H9 (cell line): ENCODE data around the gene PHLDA2. TPM values are rescaled to one million over a fixed set of nuclear protein-coding genes. Genes with fewer than 3 reads are reported as not detected.
A peak's percentile ranks its signal among the peaks of the same experiment; 100 is the strongest.

Source experiments
- DNase-seq: peaks from one replicate; pipeline ENCODE4 v3.0.0-alpha.2; 2017
- H2AFZ ChIP-seq: one replicate; pipeline ENCODE4 v1.6.1; 2013; ENCODE audit warnings: mild to moderate bottlenecking, low read length, control low read depth, moderate library complexity
- H2AK5ac ChIP-seq: 2 replicates; pipeline ENCODE4 v1.6.1; 2013; ENCODE audit warnings: low read length, control low read depth, mixed read lengths; ENCODE audit not compliant: insufficient read length
- H2BK120ac ChIP-seq: one replicate; pipeline ENCODE4 v1.6.1; 2013; ENCODE audit warnings: low read depth, mild to moderate bottlenecking, low read length, control low read depth, inconsistent platforms; ENCODE audit not compliant: poor library complexity, severe bottlenecking
- H2BK12ac ChIP-seq: 2 replicates; pipeline ENCODE4 v1.6.1; 2013; ENCODE audit warnings: low read length, control low read depth, mixed read lengths, low read depth; ENCODE audit not compliant: insufficient read length
- H2BK15ac ChIP-seq: 2 replicates; pipeline ENCODE4 v1.6.1; 2013; ENCODE audit warnings: low read depth, low read length, control low read depth
- H2BK20ac ChIP-seq: one replicate; pipeline ENCODE4 v1.6.1; 2013; ENCODE audit warnings: low read depth, mild to moderate bottlenecking, low read length, control low read depth, inconsistent platforms; ENCODE audit not compliant: poor library complexity, severe bottlenecking
- H2BK5ac ChIP-seq: 2 replicates; pipeline ENCODE4 v1.6.1; 2013; ENCODE audit warnings: low read length, control low read depth, mixed read lengths; ENCODE audit not compliant: insufficient read length
- H3K14ac ChIP-seq: 2 replicates; pipeline ENCODE4 v1.6.1; 2013; ENCODE audit warnings: low read length, control low read depth; ENCODE audit not compliant: insufficient read depth
- H3K18ac ChIP-seq: 2 replicates; pipeline ENCODE4 v1.6.1; 2013; ENCODE audit warnings: low read depth, mild to moderate bottlenecking, mixed read lengths, low read length, control low read depth; ENCODE audit not compliant: insufficient read length
- H3K23ac ChIP-seq: 2 replicates; pipeline ENCODE4 v1.6.1; 2013; ENCODE audit warnings: low read length, control low read depth, mixed read lengths, low read depth; ENCODE audit not compliant: insufficient read length
- H3K23me2 ChIP-seq: 2 replicates; pipeline ENCODE4 v1.6.1; 2013; ENCODE audit warnings: low read depth, mild to moderate bottlenecking, mixed read lengths, low read length, control low read depth; ENCODE audit not compliant: insufficient read length, poor library complexity, severe bottlenecking
- H3K27ac ChIP-seq: 2 replicates; pipeline ENCODE4 v1.5.1; 2013; ENCODE audit warnings: low read length, control low read depth, mixed read lengths, low read depth; ENCODE audit not compliant: insufficient read length
- H3K27me3 ChIP-seq: 2 replicates; pipeline ENCODE4 v1.6.1; 2013; ENCODE audit warnings: low read length, control low read depth, inconsistent platforms; ENCODE audit not compliant: insufficient read depth
- H3K4ac ChIP-seq: 2 replicates; pipeline ENCODE4 v1.6.1; 2013; ENCODE audit warnings: low read depth, mild to moderate bottlenecking, control low read depth, inconsistent platforms, low read length, moderate library complexity
- H3K4me1 ChIP-seq: 2 replicates; pipeline ENCODE4 v1.6.1; 2013; ENCODE audit warnings: low read length, control low read depth, inconsistent platforms; ENCODE audit not compliant: insufficient read depth
- H3K4me2 ChIP-seq: 2 replicates; pipeline ENCODE4 v1.6.1; 2013; ENCODE audit warnings: low read length, control low read depth, mixed read lengths; ENCODE audit not compliant: insufficient read length, insufficient read depth
- H3K56ac ChIP-seq: 2 replicates; pipeline ENCODE4 v1.6.1; 2013; ENCODE audit warnings: low read depth, mild to moderate bottlenecking, mixed read lengths, low read length, control low read depth; ENCODE audit not compliant: insufficient read length
- H3K79me1 ChIP-seq: 2 replicates; pipeline ENCODE4 v1.6.1; 2013; ENCODE audit warnings: low read depth, mild to moderate bottlenecking, moderate library complexity, low read length, control low read depth, inconsistent platforms; ENCODE audit not compliant: insufficient read depth, poor library complexity, severe bottlenecking
- H3K79me2 ChIP-seq: 2 replicates; pipeline ENCODE4 v1.6.1; 2013; ENCODE audit warnings: low read length, control low read depth, inconsistent platforms; ENCODE audit not compliant: insufficient read depth
- H3K9ac ChIP-seq: 2 replicates; pipeline ENCODE4 v1.6.1; 2013; ENCODE audit warnings: low read length, control low read depth, mixed read lengths; ENCODE audit not compliant: insufficient read length; ENCODE audit errors: extremely low read depth
- H3K9me3 ChIP-seq: one replicate; pipeline ENCODE4 v1.6.1; 2013; ENCODE audit warnings: low read depth, low read length, inconsistent platforms; ENCODE audit not compliant: control insufficient read depth
- H3T11ph ChIP-seq: one replicate; pipeline ENCODE4 v1.6.1; 2013; ENCODE audit warnings: mild to moderate bottlenecking, low read length, control low read depth, inconsistent platforms
- H4K20me1 ChIP-seq: one replicate; pipeline ENCODE4 v1.6.1; 2013; ENCODE audit not compliant: control insufficient read depth, insufficient read length, insufficient read depth
- H4K5ac ChIP-seq: 2 replicates; pipeline ENCODE4 v1.6.1; 2013; ENCODE audit warnings: low read depth, mild to moderate bottlenecking, mixed read lengths, low read length, control low read depth; ENCODE audit not compliant: insufficient read length
- H4K8ac ChIP-seq: replicated peaks from 2 replicates; pipeline ENCODE4 v1.6.1; 2013; ENCODE audit warnings: low read length, control low read depth, mixed read lengths, low read depth; ENCODE audit not compliant: insufficient read length
- H4K91ac ChIP-seq: 2 replicates; pipeline ENCODE4 v1.6.1; 2013; ENCODE audit warnings: low read depth, mild to moderate bottlenecking, moderate library complexity, mixed read lengths, low read length, control low read depth; ENCODE audit not compliant: insufficient read length
- H3K27ac Mint-ChIP-seq, 3 experiments: 2 replicates in 2 of 3; 3 replicates in 1 of 3; pipeline ENCODE4 v1.8.0; 2020 to 2021; ENCODE audit warnings: mixed read lengths in 3 of 3, mild to moderate bottlenecking in 1 of 3, moderate library complexity in 1 of 3
- H3K27me3 Mint-ChIP-seq: 2 replicates; pipeline ENCODE4 v1.8.0; 2021; ENCODE audit warnings: low read depth, mild to moderate bottlenecking, moderate library complexity, mixed read lengths
- H3K36me3 Mint-ChIP-seq, 3 experiments: 2 replicates in 2 of 3; 3 replicates in 1 of 3; pipeline ENCODE4 v1.8.0; 2020 to 2021; ENCODE audit warnings: low read depth in 3 of 3, mixed read lengths in 3 of 3; ENCODE audit not compliant: insufficient read depth in 1 of 3
- H3K4me1 Mint-ChIP-seq, 2 experiments: 2 replicates each; pipeline ENCODE4 v1.8.0; 2020; ENCODE audit warnings: mixed read lengths in 2 of 2
- H3K4me3 Mint-ChIP-seq, 2 experiments: 2 replicates in 1 of 2; 3 replicates in 1 of 2; pipeline ENCODE4 v1.8.0; 2020 to 2021; ENCODE audit warnings: mild to moderate bottlenecking in 2 of 2, mixed read lengths in 2 of 2, moderate library complexity in 1 of 2
- H3K9me3 Mint-ChIP-seq, 2 experiments: 2 replicates in 1 of 2; 3 replicates in 1 of 2; pipeline ENCODE4 v1.8.0; 2020; ENCODE audit warnings: mild to moderate bottlenecking in 2 of 2, mixed read lengths in 2 of 2, moderate library complexity in 1 of 2
- CTCF ChIP-seq: fragments of 200-600 bp; sonication (generic); conservative IDR thresholded peaks from 3 replicates; pipeline ENCODE4 v1.8.0; 2021; ENCODE audit warnings: antibody characterized with exemption, mild to moderate bottlenecking
- WGBS: extraction: QIAGEN DNeasy Blood & Tissue Kit; methylation state at CpG from one replicate; pipeline ENCODE4 v1.1.7; 2013; ENCODE audit warnings: missing lambda C conversion rate, low lambda C conversion rate, mixed read lengths; ENCODE audit not compliant: insufficient read length; ENCODE audit errors: extremely low coverage; 5-methylcytosine and 5-hydroxymethylcytosine counted together
- total RNA-seq: library from RNA; stranded (reverse); gene quantifications from 2 replicates; pipeline ENCODE4 v1.2.1, GENCODE V29; 2021

The PHLDA2 gene
- total RNA-seq, 1 experiment from 2014 or later, result 42.8 TPM

- Mint-ChIP-seq H3K27me3 (peaks cover 41% of the 10 kb centered on the region), H3K9me3 (peaks cover 6 to 18% of the 10 kb centered on the region in 2 experiments)
- TF ChIP-seq CTCF, result no peak
Observed at GRCh38 chr11:2904153-2905052, 24.8 kb downstream of the PHLDA2 start.

More at GRCh38 chr11:2904153-2905052, 24.8 kb downstream of the PHLDA2 start:
- DNase-seq, result no peak
- Histone ChIP-seq H2BK5ac (no peak overlapping the region), H3K4me1 (no peaks in the 10 kb centered on the region; the same call in 1 of the 2 replicates), H3K56ac (no peak overlapping the region), H2BK15ac (no peak overlapping the region), H3K27ac (no peak overlapping the region), H2BK12ac (no peak overlapping the region), H3K27me3 (no peaks in the 10 kb centered on the region; the same call in 1 of the 2 replicates), H2BK20ac (no peak overlapping the region), H4K91ac (no peak overlapping the region), H3K4me2 (no peak overlapping the region), H3K23ac (no peak overlapping the region), H3K79me2 (no peaks in the 10 kb centered on the region), H2BK120ac (no peak overlapping the region), H3T11ph (no peak overlapping the region), H4K20me1 (peaks cover 3% of the 10 kb centered on the region), H3K23me2 (peaks cover 8% of the 10 kb centered on the region), H3K4ac (no peak overlapping the region), H3K18ac (no peak overlapping the region), H4K5ac (no peak overlapping the region), H3K9me3 (no peaks in the 10 kb centered on the region), H3K9ac (no peak overlapping the region), H2AK5ac (no peak overlapping the region), H3K14ac (no peak overlapping the region), H3K79me1 (no peaks in the 10 kb centered on the region), H2AFZ (no peak overlapping the region), H4K8ac (no peak overlapping the region)
- Mint-ChIP-seq H3K36me3 (peaks cover 7 to 18% (median 18%) of the 10 kb centered on the region in 3 experiments), H3K4me3 (no peak overlapping the region; a peak in 1 of 5 replicates), H3K27ac (peak overlapping the region in 1 of 3 experiments; percentile 3; a peak in 2 of 7 replicates), H3K4me1 (peaks cover 14 to 29% of the 10 kb centered on the region in 2 experiments)
- no CpG with 5 or more reads among the region's 21 CpGs for WGBS
